ENCODE measurements around the gene LIPJ. TPM values are rescaled to one million over a fixed set of nuclear protein-coding genes. Genes with fewer than 3 reads are reported as not detected.
A peak's percentile ranks its signal among the peaks of the same experiment; 100 is the strongest.

Gene LIPJ
- not detected in 2 replicates for total RNA-seq
- long read RNA-seq: 0 reads

GRCh38 chr10:88586462-88586861, at the start of gene LIPJ:
TSS of gene LIPJ (plus strand) at chr10:88586762. CDS start at chr10:88590688, 3,926 bp downstream.
- TF ChIP-seq CTCF (conservative IDR thresholded peaks at IDR 0.05): no peak
- Mint-ChIP-seq H3K9me3 (peaks cover 20% of the 10 kb centered on the region), H3K36me3 (ENCODE audit: low read depth) (peaks cover 9% of the 10 kb centered on the region), H3K27ac (ENCODE audit: unreplicated experiment) (no peak within 1 kb of the TSS), H3K27me3 (ENCODE audit: low read depth) (peaks cover 13% of the 10 kb centered on the region), H3K4me1 (peaks cover 10% of the 10 kb centered on the region), H3K4me3 (peak within 1 kb of the TSS; percentile 7)
- no peak for DNase-seq (ENCODE audit: low read depth, low spot score)

- Mint-ChIP-seq H3K4me3 (no peak overlapping the region), H3K9me3 (no peaks in the 10 kb centered on the region), H3K36me3 (ENCODE audit: low read depth) (no peaks in the 10 kb centered on the region), H3K27me3 (ENCODE audit: low read depth) (no peaks in the 10 kb centered on the region), H3K4me1 (peaks cover 19% of the 10 kb centered on the region), H3K27ac (ENCODE audit: unreplicated experiment) (no peak overlapping the region)
- TF ChIP-seq CTCF (conservative IDR thresholded peaks at IDR 0.05): no peak
- DNase-seq (ENCODE audit: low read depth, low spot score): no peak
These were observed 49.2 kb upstream of the LIPJ start for GRCh38 chr10:88537322-88537721.

- H3K4me1 Mint-ChIP-seq: peaks cover 19% of the 10 kb centered on the region
- no peaks in the 10 kb centered on the region for H3K36me3 Mint-ChIP-seq (ENCODE audit: low read depth)
- H3K27me3 Mint-ChIP-seq (ENCODE audit: low read depth): no peaks in the 10 kb centered on the region
- H3K9me3 Mint-ChIP-seq: no peaks in the 10 kb centered on the region
- H3K27ac Mint-ChIP-seq (ENCODE audit: unreplicated experiment): no peak overlapping the region
- DNase-seq (ENCODE audit: low read depth, low spot score): no peak
- no peak overlapping the region for H3K4me3 Mint-ChIP-seq
- TF ChIP-seq CTCF (conservative IDR thresholded peaks at IDR 0.05): no peak
These were observed 48.5 kb upstream of the LIPJ start for GRCh38 chr10:88538048-88538447.

GRCh38 chr10:88540351-88540750, 46.2 kb upstream of the LIPJ start:
- Mint-ChIP-seq H3K4me3 (no peak overlapping the region), H3K27ac (ENCODE audit: unreplicated experiment) (no peak overlapping the region), H3K9me3 (no peaks in the 10 kb centered on the region), H3K27me3 (ENCODE audit: low read depth) (no peaks in the 10 kb centered on the region), H3K36me3 (ENCODE audit: low read depth) (no peaks in the 10 kb centered on the region), H3K4me1 (peaks cover 19% of the 10 kb centered on the region)
- TF ChIP-seq CTCF (conservative IDR thresholded peaks at IDR 0.05): no peak
- DNase-seq (ENCODE audit: low read depth, low spot score): no peak

- H3K36me3 Mint-ChIP-seq (ENCODE audit: low read depth): no peaks in the 10 kb centered on the region
- no peak for DNase-seq (ENCODE audit: low read depth, low spot score)
- no peak overlapping the region for H3K27ac Mint-ChIP-seq (ENCODE audit: unreplicated experiment)
- no peak overlapping the region for H3K4me3 Mint-ChIP-seq
- H3K4me1 Mint-ChIP-seq: peaks cover 19% of the 10 kb centered on the region
- no peaks in the 10 kb centered on the region for H3K9me3 Mint-ChIP-seq
- no peaks in the 10 kb centered on the region for H3K27me3 Mint-ChIP-seq (ENCODE audit: low read depth)
- no peak for TF ChIP-seq CTCF (conservative IDR thresholded peaks at IDR 0.05)
These were observed 45.4 kb upstream of the LIPJ start for GRCh38 chr10:88541116-88541626.

Measured in neural crest cell (in vitro differentiated cells).